ENCODE data around the gene AMTN.

The AMTN gene

DNA sequence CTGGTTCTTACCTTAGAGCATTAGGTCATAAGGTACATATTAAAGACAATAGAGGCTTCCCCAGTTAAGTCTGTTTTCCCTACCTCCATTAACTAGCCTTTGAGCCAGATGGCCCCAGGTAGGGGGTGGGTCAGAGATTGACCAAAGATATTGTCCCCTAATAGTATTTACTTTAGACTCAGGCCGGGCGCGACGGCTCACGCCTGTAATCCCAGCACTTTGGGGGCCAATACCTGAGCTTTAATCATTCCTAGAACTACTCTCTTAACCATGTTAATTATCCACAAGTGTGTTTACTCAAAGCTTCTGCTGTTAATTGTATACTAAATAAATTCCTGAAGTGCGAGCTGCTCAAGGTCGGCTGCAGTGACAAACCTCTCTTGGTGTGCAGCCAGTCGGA, 45.7 kb downstream of the AMTN start:
- no peak for DNase-seq

DNA sequence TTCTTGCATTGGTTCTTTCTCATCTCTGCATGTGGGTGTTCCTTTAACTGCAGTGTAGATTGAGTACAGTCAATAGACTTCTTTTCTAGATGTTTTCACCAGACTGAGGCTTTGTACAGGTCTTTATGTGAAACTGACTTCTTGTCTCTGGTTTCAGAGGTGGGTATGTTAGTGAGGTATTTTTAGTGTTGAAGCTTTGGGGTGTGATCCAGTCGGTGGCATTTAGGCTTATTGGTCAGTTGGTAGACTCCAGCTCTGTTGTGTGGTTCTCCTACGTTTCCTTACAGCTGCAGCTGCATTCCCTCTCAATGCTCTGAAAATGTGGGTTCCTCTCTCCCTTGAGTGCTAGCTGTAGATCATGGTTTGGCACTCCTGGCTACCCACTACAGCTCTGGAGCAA, 52.4 kb downstream of the AMTN start:
- no peak for DNase-seq

DNA sequence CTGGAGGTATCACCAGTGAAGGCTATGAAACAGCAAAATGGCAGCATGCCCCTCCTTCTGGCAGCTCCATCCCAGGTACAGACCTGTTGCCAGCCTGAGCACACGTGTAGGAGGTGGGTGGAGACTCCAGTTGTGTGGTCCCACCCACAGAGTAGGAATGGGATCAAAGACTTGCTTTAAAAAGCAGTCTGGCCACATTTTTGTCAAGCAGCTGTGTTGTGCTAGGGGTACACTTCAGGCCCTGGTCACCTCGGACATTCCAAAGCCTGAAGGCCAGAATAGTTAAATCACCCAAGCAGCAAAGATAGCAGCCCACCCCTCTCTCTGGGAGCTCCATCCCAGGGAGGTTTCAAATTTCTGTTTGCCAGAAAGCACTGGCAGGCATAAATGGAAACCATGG, 53.4 kb downstream of the AMTN start:
- DNase-seq: no peak

DNA sequence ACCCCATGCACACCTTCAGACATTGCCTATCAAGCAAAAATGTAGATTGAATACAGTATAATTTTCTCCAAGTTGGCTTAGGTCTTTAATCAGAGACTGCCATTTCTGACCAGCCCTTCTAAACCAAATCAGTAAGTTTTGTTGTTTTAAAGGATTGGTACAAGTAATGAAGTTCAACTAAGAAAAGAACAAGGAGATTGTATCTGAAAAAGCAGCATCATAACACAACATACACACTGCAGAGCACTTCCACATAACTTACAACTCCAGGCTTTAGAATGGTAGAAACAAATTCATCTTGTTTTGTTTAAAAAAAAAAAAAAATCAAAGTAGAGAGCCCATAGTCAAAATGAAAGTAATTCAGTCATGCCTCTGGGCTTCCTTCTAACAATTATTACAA, 57.6 kb downstream of the AMTN start:
- no peak for DNase-seq

DNA sequence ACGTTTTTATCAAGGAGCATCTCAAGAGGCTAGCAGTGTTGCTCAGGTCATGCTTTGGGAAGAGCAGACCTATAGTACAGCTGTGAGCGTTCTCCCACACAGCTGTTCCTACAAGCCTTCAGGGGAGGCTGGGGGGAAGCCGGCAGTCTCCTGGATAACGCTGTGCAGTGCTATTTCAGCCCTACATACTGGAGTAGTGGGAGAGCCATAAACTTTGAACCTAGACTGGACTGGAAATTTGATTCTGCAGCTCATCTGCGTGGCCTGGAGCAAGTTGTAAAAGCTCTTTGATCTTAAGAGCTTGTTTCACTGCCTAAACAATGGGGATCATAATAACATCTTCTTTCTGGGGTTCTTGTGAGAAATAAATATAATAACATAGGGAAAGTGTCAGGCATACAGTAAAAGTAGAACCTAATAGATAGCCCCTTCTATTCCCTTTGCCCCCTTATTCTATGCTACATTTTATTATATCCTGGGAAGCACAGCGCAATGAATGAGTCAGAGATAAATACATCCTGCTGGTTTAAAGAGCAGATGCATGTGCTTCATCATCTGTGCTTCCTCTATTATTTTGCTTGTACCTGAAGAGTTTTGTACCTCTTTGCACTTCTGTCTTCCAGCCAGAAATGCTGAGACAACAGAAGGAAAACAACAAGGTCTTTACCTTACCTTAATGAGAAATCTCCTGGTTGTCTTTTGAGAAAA, 59.0 kb downstream of the AMTN start:
- DNase-seq: no peak

DNA sequence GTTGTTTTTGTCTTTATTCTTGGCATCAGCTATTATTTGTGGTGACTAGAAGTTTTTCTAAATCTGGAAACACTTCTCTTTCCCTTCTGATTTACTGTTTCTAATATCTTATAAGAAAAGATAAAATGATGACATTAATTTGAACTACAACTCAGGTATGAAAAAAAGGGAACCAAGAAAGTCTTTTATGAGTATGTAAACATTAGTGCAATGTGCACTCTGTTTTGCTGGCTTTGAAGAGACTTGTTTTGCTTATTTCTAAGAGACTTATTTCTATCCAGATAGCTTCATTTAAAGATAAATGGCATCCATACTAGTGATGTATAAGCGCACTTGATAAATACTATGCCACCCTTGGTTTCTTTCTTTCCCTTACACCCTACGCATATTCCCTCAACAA, 63.6 kb downstream of the AMTN start:
- DNase-seq: no peak
